ENCODE results near the gene KLB.
"Not testable (repeated sequence)": the region's sequence is repeated elsewhere in the genome, so short reads cannot be mapped to it uniquely, and the experiment has no call there.

KLB gene

GRCh38 chr4:39458161-39458504 lies 51.4 kb downstream of the KLB start:
- Mint-ChIP-seq H3K4me3 (peak overlapping the region; percentile 94 to 96), H3K36me3 (ENCODE audit: insufficient read depth) (peaks cover 69% of the 10 kb centered on the region), H3K4me1 (ENCODE audit: low read depth in 2 of 2) (peaks cover 22 to 34% of the 10 kb centered on the region in 2 donors), H3K27ac (peak overlapping the region; percentile 99 to 100)
- DNase-seq, H3K9me3 Mint-ChIP-seq, H3K27me3 Mint-ChIP-seq: not testable (repeated sequence)
- peak; percentile 6 for ATAC-seq (replicated peaks)

GRCh38 chr4:39458505-39459300 lies 52.0 kb downstream of the KLB start, which contains the start of the genes LIAS and RPL9:
Gene LIAS, plus strand, starts transcription at chr4:39459056. Its CDS starts 62 bp downstream, at chr4:39459118.
Gene RPL9, minus strand, starts transcription at chr4:39458922. Its CDS starts 483 bp downstream, at chr4:39458439.
- H3K4me3 Mint-ChIP-seq, result peak within 1 kb of the TSS; percentile 94 to 96
- ATAC-seq (replicated peaks), result peak; percentile 83

GRCh38 chr4:39464886-39465501 lies 58.3 kb downstream of the KLB start:
- Mint-ChIP-seq H3K4me1 (ENCODE audit: low read depth in 2 of 2) (peaks cover under 1 to 1% of the 10 kb centered on the region in 2 donors), H3K4me3 (no peak overlapping the region), H3K36me3 (ENCODE audit: insufficient read depth) (peaks cover 10% of the 10 kb centered on the region), H3K27ac (peak overlapping the region in 1 of 2 donors; percentile 53), H3K27me3 (no peaks in the 10 kb centered on the region), H3K9me3 (no peaks in the 10 kb centered on the region)
- ATAC-seq (replicated peaks) (no peak), DNase-seq (no peak)

More at GRCh38 chr4:39458505-39459300, 52.0 kb downstream of the KLB start, which contains the start of the genes LIAS and RPL9:
- Mint-ChIP-seq H3K9me3 (no peaks in the 10 kb centered on the region), H3K4me1 (ENCODE audit: low read depth in 2 of 2) (peaks cover 22 to 34% of the 10 kb centered on the region in 2 donors), H3K27ac (peak within 1 kb of the TSS; percentile 99 to 100), H3K36me3 (ENCODE audit: insufficient read depth) (peaks cover 63% of the 10 kb centered on the region), H3K27me3 (no peaks in the 10 kb centered on the region)
- DNase-seq, result peak; percentile 92 to 95 (median 93)

GRCh38 chr4:39466747-39467146 lies 60.0 kb downstream of the KLB start:
- ATAC-seq (replicated peaks) (no peak), DNase-seq (no peak)
- Mint-ChIP-seq H3K4me3 (no peak overlapping the region), H3K27ac (no peak overlapping the region), H3K27me3 (no peaks in the 10 kb centered on the region), H3K36me3 (ENCODE audit: insufficient read depth) (peaks cover 22% of the 10 kb centered on the region), H3K4me1 (ENCODE audit: low read depth in 2 of 2) (no peaks in the 10 kb centered on the region), H3K9me3 (no peaks in the 10 kb centered on the region)

GRCh38 chr4:39467464-39467863 lies 60.7 kb downstream of the KLB start:
- ATAC-seq (replicated peaks) (no peak), DNase-seq (no peak)
- Mint-ChIP-seq H3K4me1 (ENCODE audit: low read depth in 2 of 2) (no peaks in the 10 kb centered on the region), H3K27ac (no peak overlapping the region), H3K9me3 (no peaks in the 10 kb centered on the region), H3K36me3 (ENCODE audit: insufficient read depth) (peaks cover 26% of the 10 kb centered on the region), H3K27me3 (no peaks in the 10 kb centered on the region), H3K4me3 (no peak overlapping the region)

- H3K27ac Mint-ChIP-seq, result peak overlapping the region in 1 of 2 donors; percentile 15
- no peaks in the 10 kb centered on the region for H3K27me3 Mint-ChIP-seq
- DNase-seq, result no peak
- no peaks in the 10 kb centered on the region for H3K9me3 Mint-ChIP-seq
- H3K36me3 Mint-ChIP-seq (ENCODE audit: insufficient read depth), result peaks cover 31% of the 10 kb centered on the region
- no peaks in the 10 kb centered on the region for H3K4me1 Mint-ChIP-seq (ENCODE audit: low read depth in 2 of 2)
- ATAC-seq (replicated peaks), result peak; percentile 86
- no peak overlapping the region for H3K4me3 Mint-ChIP-seq
These were observed 62.8 kb downstream of the KLB start for GRCh38 chr4:39469429-39470077.

GRCh38 chr4:39470402-39470801 lies 63.7 kb downstream of the KLB start:
- no peak overlapping the region for H3K27ac Mint-ChIP-seq
- H3K4me3 Mint-ChIP-seq, result no peak overlapping the region

GRCh38 chr4:39472396-39472795 lies 65.7 kb downstream of the KLB start:
- Mint-ChIP-seq H3K9me3 (no peaks in the 10 kb centered on the region), H3K4me1 (ENCODE audit: low read depth in 2 of 2) (no peaks in the 10 kb centered on the region), H3K27me3 (no peaks in the 10 kb centered on the region), H3K27ac (no peak overlapping the region), H3K36me3 (ENCODE audit: insufficient read depth) (peaks cover 32% of the 10 kb centered on the region), H3K4me3 (no peak overlapping the region)
- no peak for ATAC-seq (replicated peaks)
- DNase-seq, result no peak

More at GRCh38 chr4:39470402-39470801, 63.7 kb downstream of the KLB start:
- ATAC-seq (replicated peaks) (no peak), DNase-seq (no peak)
- Mint-ChIP-seq H3K9me3 (no peaks in the 10 kb centered on the region), H3K36me3 (ENCODE audit: insufficient read depth) (peaks cover 29% of the 10 kb centered on the region), H3K27me3 (no peaks in the 10 kb centered on the region), H3K4me1 (ENCODE audit: low read depth in 2 of 2) (no peaks in the 10 kb centered on the region)

- no peak for DNase-seq
- no peaks in the 10 kb centered on the region for H3K9me3 Mint-ChIP-seq
- no peaks in the 10 kb centered on the region for H3K4me1 Mint-ChIP-seq (ENCODE audit: low read depth in 2 of 2)
- no peak overlapping the region for H3K27ac Mint-ChIP-seq
- H3K36me3 Mint-ChIP-seq (ENCODE audit: insufficient read depth), result peaks cover 25% of the 10 kb centered on the region
- no peaks in the 10 kb centered on the region for H3K27me3 Mint-ChIP-seq
- ATAC-seq (replicated peaks), result no peak
- no peak overlapping the region for H3K4me3 Mint-ChIP-seq
These were observed 69.6 kb downstream of the KLB start for GRCh38 chr4:39476187-39476895.

GRCh38 chr4:39480251-39480650 lies 73.5 kb downstream of the KLB start:
- no peak for ATAC-seq (replicated peaks)
- DNase-seq, result no peak
- Mint-ChIP-seq H3K36me3 (ENCODE audit: insufficient read depth) (peaks cover 12% of the 10 kb centered on the region), H3K4me1 (ENCODE audit: low read depth in 2 of 2) (no peaks in the 10 kb centered on the region), H3K27ac (no peak overlapping the region), H3K27me3 (no peaks in the 10 kb centered on the region), H3K9me3 (no peaks in the 10 kb centered on the region), H3K4me3 (no peak overlapping the region)

GRCh38 chr4:39480902-39481695 lies 74.4 kb downstream of the KLB start:
- Mint-ChIP-seq H3K4me1 (ENCODE audit: low read depth in 2 of 2) (no peaks in the 10 kb centered on the region), H3K27ac (no peak overlapping the region), H3K27me3 (peaks cover 5% of the 10 kb centered on the region in 2 donors), H3K9me3 (no peaks in the 10 kb centered on the region), H3K36me3 (ENCODE audit: insufficient read depth) (peaks cover 12% of the 10 kb centered on the region), H3K4me3 (no peak overlapping the region)
- ATAC-seq (replicated peaks), result no peak
- DNase-seq, result no peak

GRCh38 chr4:39484582-39485272 lies 78.0 kb downstream of the KLB start:
- ATAC-seq (replicated peaks), result no peak

More at GRCh38 chr4:39484582-39485272, 78.0 kb downstream of the KLB start:
- DNase-seq, result no peak
- Mint-ChIP-seq H3K27ac (no peak overlapping the region), H3K9me3 (no peaks in the 10 kb centered on the region), H3K27me3 (peaks cover 9 to 11% of the 10 kb centered on the region in 2 donors), H3K4me3 (no peak overlapping the region), H3K4me1 (ENCODE audit: low read depth in 2 of 2) (no peaks in the 10 kb centered on the region), H3K36me3 (ENCODE audit: insufficient read depth) (no peaks in the 10 kb centered on the region)
